Lung (tissue), 12 donors: ENCODE data around the gene RNFT2. TPM values are rescaled to one million over a fixed set of nuclear protein-coding genes. Genes with fewer than 3 reads are reported as not detected.

Source experiments
- ATAC-seq: fragments of 200-7000 bp; cut with Tn5 transposase; one replicate; pipeline ENCODE4 v1.9.1; 2020; ENCODE audit warnings: moderate number of reproducible peaks; ENCODE audit not compliant: insufficient read depth, low FRiP score
- DNase-seq, 3 donors: peaks; one replicate each; pipeline ENCODE4 v3.0.0-alpha.2; 2013 to 2017
- H3K27ac ChIP-seq, 2 donors: one replicate each; pipeline ENCODE4 v1.5.1; 2013; ENCODE audit warnings: mild to moderate bottlenecking in 2 of 2, moderate library complexity in 2 of 2, control low read depth in 1 of 2, inconsistent platforms in 1 of 2, low read depth in 1 of 2, low read length in 1 of 2
- H3K27me3 ChIP-seq, 3 donors: one replicate each; pipeline ENCODE4 v1.5.1; 2013; ENCODE audit warnings: low read length in 2 of 3; ENCODE audit not compliant: control insufficient read depth in 3 of 3, insufficient read depth in 3 of 3
- H3K36me3 ChIP-seq, 4 donors: one replicate each; pipeline ENCODE4 v1.5.1; 2013; ENCODE audit warnings: low read length in 4 of 4, mild to moderate bottlenecking in 1 of 4, moderate library complexity in 1 of 4; ENCODE audit not compliant: control insufficient read depth in 4 of 4, insufficient read depth in 4 of 4
- H3K4me1 ChIP-seq, 5 donors: one replicate each; pipeline ENCODE4 v1.5.1; 2013; ENCODE audit warnings: low read length in 5 of 5, mild to moderate bottlenecking in 2 of 5, moderate library complexity in 1 of 5; ENCODE audit not compliant: control insufficient read depth in 5 of 5, insufficient read depth in 5 of 5
- H3K4me3 ChIP-seq: one replicate; pipeline ENCODE4 v1.5.1; 2013; ENCODE audit warnings: mild to moderate bottlenecking, control low read depth, moderate library complexity
- H3K9ac ChIP-seq, 2 donors: one replicate each; pipeline ENCODE4 v1.5.1; 2013; ENCODE audit warnings: low read length in 2 of 2, control low read depth in 1 of 2; ENCODE audit not compliant: insufficient read depth in 1 of 2
- H3K9me3 ChIP-seq, 4 donors: one replicate each; pipeline ENCODE4 v1.5.1; 2013; ENCODE audit warnings: low read length in 3 of 4, mild to moderate bottlenecking in 1 of 4, moderate library complexity in 1 of 4; ENCODE audit not compliant: control insufficient read depth in 4 of 4, insufficient read depth in 3 of 4
- CTCF ChIP-seq: IDR thresholded peaks from 2 replicates; pipeline ENCODE4 v1.5.1; 2012; ENCODE audit warnings: mild to moderate bottlenecking; ENCODE audit errors: control extremely low read depth, extremely low read depth
- WGBS, 2 donors: extraction: QIAGEN DNeasy Blood & Tissue Kit; methylation state at CpG; one replicate each; pipeline ENCODE4 v1.1.7; 2013; 5-methylcytosine and 5-hydroxymethylcytosine counted together
- polyA plus RNA-seq, 2 donors: library from polyadenylated mRNA; stranded (reverse); fragments of 200-250 nt; gene quantifications; one replicate each; pipeline ENCODE4 v1.2.1, GENCODE V29; 2013
- total RNA-seq, 2 donors: library from RNA; depleted of rRNA in 1 of 2; stranded (reverse); fragments of >200 nt in 1 of 2; gene quantifications; one replicate each; pipeline ENCODE4 v1.2.1, GENCODE V29; 2014 to 2021
- donor health status: control.
- donor health status: control.
- donor health status: Bipolar disorder and iron deficiency.
- donor health status: healthy.
- donor health status: DM: yes; HTN: yes; CAD: no.

Gene RNFT2
- total and polyA plus RNA-seq, 4 donors: 0.37 to 4.9 (median 2.2) TPM

- TF ChIP-seq CTCF: no peak
Observed at GRCh38 chr12:116771651-116772050, 33.5 kb downstream of the RNFT2 start.

GRCh38 chr12:116773276-116773731 is 35.2 kb downstream of the RNFT2 start:
- H3K27ac ChIP-seq: no peak overlapping the region
- H3K9me3 ChIP-seq: no peaks in the 10 kb centered on the region
- H3K9ac ChIP-seq: no peak overlapping the region
- ATAC-seq (no peak), DNase-seq (no peak)
- H3K27me3 ChIP-seq: no peaks in the 10 kb centered on the region
- H3K36me3 ChIP-seq: no peaks in the 10 kb centered on the region
- H3K4me1 ChIP-seq: no peaks in the 10 kb centered on the region
- no peak for TF ChIP-seq CTCF
- 58 to 63% methylated on average over 4 of the region's 4 CpGs for WGBS, 2 donors
- H3K4me3 ChIP-seq: no peak overlapping the region

More at GRCh38 chr12:116771651-116772050, 33.5 kb downstream of the RNFT2 start:
- H3K27me3 ChIP-seq: no peaks in the 10 kb centered on the region
- H3K36me3 ChIP-seq: no peaks in the 10 kb centered on the region
- no peak overlapping the region for H3K9ac ChIP-seq
- no peaks in the 10 kb centered on the region for H3K4me1 ChIP-seq
- no peak for DNase-seq
- no peak overlapping the region for H3K27ac ChIP-seq
- WGBS, 2 donors: 66 to 67% methylated on average over 8 of the region's 8 CpGs
- H3K9me3 ChIP-seq: no peaks in the 10 kb centered on the region
- H3K4me3 ChIP-seq: no peak overlapping the region
- ATAC-seq: no peak

DNA sequence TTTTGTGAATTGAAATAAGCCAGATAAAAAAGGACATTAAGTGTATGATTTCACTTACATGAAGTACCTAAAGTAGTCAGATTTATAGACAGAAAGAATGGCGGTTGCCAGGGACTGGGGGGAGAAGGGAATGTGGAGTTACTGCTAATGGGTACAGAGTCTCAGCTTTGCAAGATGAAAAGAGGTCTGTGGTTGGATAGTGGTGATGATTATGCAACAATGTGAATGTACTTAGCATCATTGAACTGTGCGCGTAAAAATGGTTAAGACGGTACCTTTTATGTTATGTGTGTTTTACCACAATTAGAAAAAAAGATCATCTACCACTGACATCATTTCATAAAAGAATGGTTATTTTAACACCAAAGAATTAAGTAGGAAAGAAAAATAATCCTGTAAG is 35.9 kb downstream of the RNFT2 start:
- no peak for DNase-seq
- WGBS, 2 donors: 70 to 89% methylated on average over 4 of the region's 4 CpGs
- Histone ChIP-seq H3K4me1 (no peaks in the 10 kb centered on the region), H3K36me3 (no peaks in the 10 kb centered on the region), H3K27ac (no peak overlapping the region), H3K4me3 (no peak overlapping the region), H3K27me3 (no peaks in the 10 kb centered on the region), H3K9ac (no peak overlapping the region), H3K9me3 (no peaks in the 10 kb centered on the region)
- ATAC-seq: no peak
- no peak for TF ChIP-seq CTCF

DNA sequence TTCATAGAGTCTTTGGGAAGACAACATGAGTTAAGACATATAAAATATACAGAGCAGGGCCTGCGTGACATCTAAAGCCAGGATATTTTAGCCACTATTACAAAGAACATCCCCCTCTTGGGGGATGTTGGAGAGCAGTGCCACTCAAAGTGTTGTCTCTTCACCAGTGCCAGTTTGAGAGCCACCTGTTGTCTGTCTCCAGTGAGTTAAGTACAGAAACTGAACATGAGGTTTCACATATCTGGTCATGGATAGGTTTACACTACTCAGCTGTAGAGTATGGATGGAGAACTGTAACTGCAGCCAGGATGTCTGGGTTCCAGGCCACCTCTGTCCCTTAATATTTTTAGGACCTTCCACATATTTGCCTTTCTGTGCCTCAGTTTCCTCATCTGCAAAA is 39.1 kb downstream of the RNFT2 start:
- H3K27ac ChIP-seq: no peak overlapping the region
- no peaks in the 10 kb centered on the region for H3K4me1 ChIP-seq
- no peaks in the 10 kb centered on the region for H3K36me3 ChIP-seq
- WGBS, 2 donors: 97 to 100% methylated on average over 1 of the region's 1 CpG
- H3K9ac ChIP-seq: no peak overlapping the region
- H3K4me3 ChIP-seq: no peak overlapping the region
- DNase-seq: no peak
- H3K9me3 ChIP-seq: peaks cover 0 to 2% (median 0%) of the 10 kb centered on the region in 4 donors
- H3K27me3 ChIP-seq: no peaks in the 10 kb centered on the region
- no peak for TF ChIP-seq CTCF
- no peak for ATAC-seq
